Smooth muscle cell (in vitro differentiated cells): ENCODE data around the gene SCN4B. TPM values are rescaled to one million over a fixed set of nuclear protein-coding genes. Genes with fewer than 3 reads are reported as not detected.

ENCODE experiments used
- DNase-seq: peaks from one replicate; lab custom pipeline; 2025; ENCODE audit not compliant: unreplicated experiment; lab: John Stamatoyannopoulos, UW
- H2AFZ ChIP-seq: fragments of 200-600 bp; sonication (generic); 2 replicates; pipeline ENCODE4 v1.6.0; 2016; ENCODE audit warnings: antibody characterized with exemption, low read depth, mild to moderate bottlenecking
- H3F3A ChIP-seq: fragments of 200-600 bp; sonication (generic); 2 replicates; pipeline ENCODE4 v1.6.0; 2017; ENCODE audit warnings: antibody characterized with exemption, low read depth
- H3K27ac ChIP-seq: fragments of 200-600 bp; sonication (generic); 2 replicates; pipeline ENCODE4 v1.5.1; 2016; ENCODE audit warnings: low read depth, mild to moderate bottlenecking
- H3K27me3 ChIP-seq: fragments of 200-600 bp; sonication (generic); 2 replicates; pipeline ENCODE4 v1.6.1; 2016; ENCODE audit warnings: low read depth, mild to moderate bottlenecking
- H3K36me3 ChIP-seq: fragments of 200-600 bp; sonication (generic); 2 replicates; pipeline ENCODE4 v1.5.1; 2016; ENCODE audit warnings: low read depth
- H3K4me1 ChIP-seq: fragments of 200-600 bp; sonication (generic); 2 replicates; pipeline ENCODE4 v1.5.1; 2016; ENCODE audit warnings: low read depth
- H3K4me2 ChIP-seq: fragments of 200-600 bp; sonication (generic); 2 replicates; pipeline ENCODE4 v1.6.0; 2016; ENCODE audit warnings: mild to moderate bottlenecking
- H3K4me3 ChIP-seq: fragments of 200-600 bp; sonication (generic); 2 replicates; pipeline ENCODE4 v1.5.1; 2016; ENCODE audit warnings: mild to moderate bottlenecking
- H3K79me2 ChIP-seq: fragments of 200-600 bp; sonication (generic); 2 replicates; pipeline ENCODE4 v1.6.0; 2016; ENCODE audit warnings: low read depth, mild to moderate bottlenecking
- H3K9ac ChIP-seq: fragments of 200-600 bp; sonication (generic); 2 replicates; pipeline ENCODE4 v1.6.0; 2016; ENCODE audit warnings: low read depth
- H3K9me3 ChIP-seq: fragments of 200-600 bp; sonication (generic); replicated peaks from 2 replicates; pipeline ENCODE4 v1.5.1; 2016; ENCODE audit warnings: low read depth
- H4K20me1 ChIP-seq: fragments of 200-600 bp; sonication (generic); 2 replicates; pipeline ENCODE4 v1.6.0; 2016; ENCODE audit warnings: low read depth
- CTCF ChIP-seq: fragments of 200-600 bp; sonication (generic); IDR thresholded peaks from 2 replicates; pipeline ENCODE4 v1.5.1; 2017; ENCODE audit warnings: borderline replicate concordance, mild to moderate bottlenecking, antibody characterized with exemption; ENCODE audit not compliant: insufficient read depth, poor library complexity, severe bottlenecking
- WGBS: methylation state at CpG from one replicate; pipeline ENCODE4 v1.1.7; 2016; ENCODE audit warnings: low lambda C conversion rate; 5-methylcytosine and 5-hydroxymethylcytosine counted together
- polyA plus RNA-seq: library from polyadenylated mRNA; unstranded; fragments of >200 nt; fragmentation: Nextera tagmentation; extraction: Ambion mirVana; gene quantifications from 2 replicates; pipeline ENCODE4 v1.2.1, GENCODE V29; 2016
- total RNA-seq: library from RNA; depleted of rRNA; stranded (reverse); fragments of >200 nt; gene quantifications from 2 replicates; pipeline ENCODE4 v1.2.3, GENCODE V29; 2014

The SCN4B gene
- total and polyA plus RNA-seq, 2 experiments from 2014 or later = not detected

- H3K9me3 ChIP-seq = no peaks in the 10 kb centered on the region
- no peaks in the 10 kb centered on the region for H3K36me3 ChIP-seq
- TF ChIP-seq CTCF = no peak
- no peak overlapping the region for H2AFZ ChIP-seq
- H3K27me3 ChIP-seq = peaks cover 11% of the 10 kb centered on the region
- no peak overlapping the region for H3K4me2 ChIP-seq
- no peak overlapping the region for H3K4me3 ChIP-seq
- 88% methylated on average over 7 of the region's 7 CpGs for WGBS
- no peak for DNase-seq
- H3F3A ChIP-seq = no peaks in the 10 kb centered on the region
- no peak overlapping the region for H3K9ac ChIP-seq
- no peaks in the 10 kb centered on the region for H3K79me2 ChIP-seq
- no peaks in the 10 kb centered on the region for H4K20me1 ChIP-seq
- H3K27ac ChIP-seq = no peak overlapping the region
- no peaks in the 10 kb centered on the region for H3K4me1 ChIP-seq
Observed at GRCh38 chr11:118126082-118126838, 26.4 kb downstream of the SCN4B start.

GRCh38 chr11:118124929-118125535 lies 27.6 kb downstream of the SCN4B start:
- Histone ChIP-seq H3K4me3 (no peak overlapping the region), H3K27me3 (peaks cover 6% of the 10 kb centered on the region), H3F3A (no peaks in the 10 kb centered on the region), H4K20me1 (no peaks in the 10 kb centered on the region), H3K9ac (no peak overlapping the region), H2AFZ (no peak overlapping the region), H3K9me3 (no peaks in the 10 kb centered on the region), H3K27ac (no peak overlapping the region), H3K79me2 (no peaks in the 10 kb centered on the region), H3K4me1 (no peaks in the 10 kb centered on the region), H3K4me2 (no peak overlapping the region), H3K36me3 (no peaks in the 10 kb centered on the region)
- 90% methylated on average over 8 of the region's 8 CpGs for WGBS
- no peak for DNase-seq
- no peak for TF ChIP-seq CTCF

GRCh38 chr11:118120793-118121192 lies 31.8 kb downstream of the SCN4B start:
- Histone ChIP-seq H3K4me2 (no peak overlapping the region), H3K4me1 (no peaks in the 10 kb centered on the region), H3K27me3 (peaks cover 22% of the 10 kb centered on the region), H3K9me3 (no peaks in the 10 kb centered on the region), H4K20me1 (no peaks in the 10 kb centered on the region), H3K79me2 (no peaks in the 10 kb centered on the region), H3F3A (no peaks in the 10 kb centered on the region), H3K4me3 (no peak overlapping the region), H2AFZ (no peak overlapping the region), H3K27ac (no peak overlapping the region), H3K36me3 (no peaks in the 10 kb centered on the region), H3K9ac (no peak overlapping the region)
- WGBS = 100% methylated on average over 1 of the region's 1 CpG
- DNase-seq = no peak
- TF ChIP-seq CTCF = no peak
